Measurements from ENCODE around the gene GCKR. TPM values are rescaled to one million over a fixed set of nuclear protein-coding genes. Genes with fewer than 3 reads are reported as not detected.
"Not testable (repeated sequence)": the region's sequence is repeated elsewhere in the genome, so short reads cannot be mapped to it uniquely, and the experiment has no call there.

The GCKR gene
- total and polyA plus RNA-seq, 5 donors, result 0.44 to 1.0 (median 0.54) TPM

DNA sequence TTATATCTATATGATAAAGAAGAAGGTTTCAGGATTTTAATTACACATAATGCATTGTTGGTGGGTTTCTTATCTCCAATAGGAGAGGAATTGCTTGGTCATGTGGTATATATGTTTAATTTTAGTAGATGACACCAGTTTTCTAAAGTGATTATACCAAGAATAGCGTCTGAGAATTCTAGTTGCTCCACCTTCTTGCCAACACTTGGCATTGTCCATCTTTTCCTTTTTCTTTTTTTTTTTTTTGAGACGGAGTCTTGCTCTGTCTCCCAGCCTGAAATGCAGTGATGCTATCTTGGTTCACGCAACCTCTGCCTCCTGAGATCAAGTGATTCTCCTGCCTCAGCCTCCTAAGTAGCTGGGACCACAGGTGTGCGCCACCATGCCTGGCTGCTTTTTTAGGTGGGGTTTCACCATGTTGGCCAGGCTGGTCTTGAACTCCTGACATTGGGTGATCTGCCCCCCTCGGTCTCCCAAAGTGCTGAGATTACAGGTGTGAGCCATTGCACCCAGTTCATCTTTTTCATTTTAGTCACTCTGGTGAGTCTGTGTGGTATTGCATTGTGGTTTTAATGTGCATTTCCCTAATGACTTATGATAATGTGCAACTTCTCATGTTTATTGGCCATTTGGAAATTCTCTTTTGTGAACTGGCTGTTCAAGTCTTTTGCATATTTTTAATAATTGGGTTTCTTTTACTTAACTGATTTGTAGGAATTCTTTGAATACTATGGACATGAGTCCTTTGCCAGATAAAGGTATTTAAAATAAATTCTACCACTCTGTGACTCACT, 48.9 kb downstream of the GCKR start:
- ATAC-seq (no peak), DNase-seq (no peak)
- intact Hi-C loops (cut with DNase I), result no loop called here
- Histone ChIP-seq H3K4me3 (ENCODE audit: low read length) (no peak overlapping the region), H3K9me3 (ENCODE audit: control insufficient read depth, low read length) (no peaks in the 10 kb centered on the region), H3K27me3 (ENCODE audit: control insufficient read depth, insufficient read depth) (no peaks in the 10 kb centered on the region), H3K27ac (ENCODE audit: low read length) (no peak overlapping the region), H3K4me1 (ENCODE audit: control insufficient read depth, insufficient read depth, low read length) (no peaks in the 10 kb centered on the region)
- 88% methylated on average over 5 of the region's 5 CpGs for WGBS

DNA sequence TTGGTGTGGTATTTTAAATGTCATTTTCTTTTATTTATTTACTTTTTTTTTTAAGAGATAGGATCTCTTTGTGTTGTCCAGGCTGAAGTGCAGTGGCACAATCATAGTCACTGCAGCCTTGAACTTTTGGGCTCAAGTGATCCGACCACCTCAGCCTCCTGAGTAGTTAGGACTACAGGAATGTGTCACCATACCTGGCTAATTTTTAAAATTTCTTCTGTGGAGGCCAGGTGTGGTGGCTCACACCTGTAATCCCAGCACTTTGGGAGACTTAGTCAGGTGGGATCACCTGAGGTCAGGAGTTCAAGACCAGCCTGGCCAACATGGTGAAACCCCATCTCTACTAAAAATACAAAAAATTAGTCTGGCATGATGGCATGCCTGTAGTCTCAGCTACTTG, 52.7 kb downstream of the GCKR start:
- no peak overlapping the region for H3K4me3 ChIP-seq (ENCODE audit: low read length)
- DNase-seq (no peak), ATAC-seq (no peak)
- H3K27ac ChIP-seq (ENCODE audit: low read length), result no peak overlapping the region
- WGBS, result 67% methylated on average over 1 of the region's 1 CpG
- no peaks in the 10 kb centered on the region for H3K9me3 ChIP-seq (ENCODE audit: control insufficient read depth, low read length)
- H3K27me3 ChIP-seq (ENCODE audit: control insufficient read depth, insufficient read depth), result no peaks in the 10 kb centered on the region
- H3K4me1 ChIP-seq (ENCODE audit: control insufficient read depth, insufficient read depth, low read length), result no peaks in the 10 kb centered on the region
- intact Hi-C loops (cut with DNase I), result no loop called here

DNA sequence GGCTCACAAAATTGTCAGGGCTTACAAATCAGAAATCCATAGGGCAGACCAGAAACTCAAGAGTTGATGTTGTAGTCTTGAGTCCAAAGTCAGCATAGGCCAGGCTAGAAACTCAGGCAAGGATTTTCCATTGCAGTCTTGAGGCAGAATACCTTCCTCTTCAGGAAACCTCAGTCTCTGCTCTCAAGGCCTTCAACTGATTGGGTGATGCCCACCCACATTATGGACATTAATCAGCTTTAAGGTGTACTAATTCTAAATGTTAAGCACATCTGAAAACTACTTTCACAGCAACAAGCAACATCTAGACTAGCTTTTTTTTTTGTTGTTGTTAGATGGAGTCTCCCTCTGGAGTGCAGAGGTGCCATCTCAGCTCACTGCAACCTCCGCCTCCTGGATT, 54.9 kb downstream of the GCKR start:
- ATAC-seq, result no peak
- WGBS, result 98% methylated on average over 1 of the region's 1 CpG
- intact Hi-C loops (cut with DNase I), result no loop called here

DNA sequence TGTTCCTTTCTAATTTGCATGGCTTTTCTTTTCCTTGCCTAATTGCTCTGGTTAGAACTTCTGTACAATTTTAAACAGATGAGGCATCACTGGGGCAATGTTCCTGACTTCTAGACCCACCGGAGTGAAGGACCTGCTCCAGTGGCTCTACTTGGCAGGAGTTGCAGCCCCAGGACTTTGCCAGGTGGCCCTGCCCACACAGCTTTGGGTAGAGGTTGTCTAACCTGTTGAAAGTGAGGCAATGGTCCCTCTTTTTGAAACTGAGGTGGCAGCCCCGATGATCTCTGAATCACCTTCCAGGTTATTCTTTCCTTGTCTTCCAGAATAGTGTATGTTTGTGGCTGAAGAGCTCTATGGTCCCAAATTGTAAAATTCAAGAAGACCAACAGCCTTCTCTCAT, 56.3 kb downstream of the GCKR start:
- no peaks in the 10 kb centered on the region for H3K27me3 ChIP-seq (ENCODE audit: control insufficient read depth, insufficient read depth)
- H3K4me1 ChIP-seq (ENCODE audit: control insufficient read depth, insufficient read depth, low read length), result no peaks in the 10 kb centered on the region
- no peak for DNase-seq
- WGBS, result 85% methylated on average over 2 of the region's 2 CpGs
- no peak overlapping the region for H3K4me3 ChIP-seq (ENCODE audit: low read length)
- no peak overlapping the region for H3K27ac ChIP-seq (ENCODE audit: low read length)
- no peak for ATAC-seq
- intact Hi-C loops (cut with DNase I), result no loop called here
- H3K9me3 ChIP-seq (ENCODE audit: control insufficient read depth, low read length), result no peaks in the 10 kb centered on the region

More for the DNA sequence above, 54.9 kb downstream of the GCKR start:
- H3K4me3 ChIP-seq (ENCODE audit: low read length), result no peak overlapping the region
- no peak for DNase-seq
- H3K27me3 ChIP-seq (ENCODE audit: control insufficient read depth, insufficient read depth), result no peaks in the 10 kb centered on the region
- no peaks in the 10 kb centered on the region for H3K9me3 ChIP-seq (ENCODE audit: control insufficient read depth, low read length)
- no peaks in the 10 kb centered on the region for H3K4me1 ChIP-seq (ENCODE audit: control insufficient read depth, insufficient read depth, low read length)
- no peak overlapping the region for H3K27ac ChIP-seq (ENCODE audit: low read length)

DNA sequence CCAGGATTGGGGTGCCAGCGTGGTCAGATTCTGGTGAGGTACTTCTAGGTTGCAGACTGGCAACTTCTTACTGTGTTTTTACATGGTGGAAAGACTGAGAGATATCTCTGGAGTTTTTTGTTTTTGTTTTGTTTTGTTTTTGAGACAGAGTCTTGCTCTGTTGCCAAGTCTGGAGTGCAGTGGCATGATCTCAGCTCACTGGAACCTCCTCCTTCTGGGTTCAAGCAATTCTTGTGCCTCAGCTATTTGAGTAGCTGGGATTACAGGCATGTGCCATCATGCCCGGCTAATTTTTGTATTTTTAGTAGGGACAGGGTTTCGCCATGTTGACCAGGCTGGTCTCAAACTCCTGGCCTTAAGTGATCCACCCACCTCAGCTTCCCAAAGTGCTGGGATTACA, 57.8 kb downstream of the GCKR start:
- H3K4me1 ChIP-seq (ENCODE audit: control insufficient read depth, insufficient read depth, low read length); H3K27me3 ChIP-seq (ENCODE audit: control insufficient read depth, insufficient read depth); intact Hi-C loops (cut with DNase I); ATAC-seq; H3K4me3 ChIP-seq (ENCODE audit: low read length); DNase-seq; H3K9me3 ChIP-seq (ENCODE audit: control insufficient read depth, low read length); H3K27ac ChIP-seq (ENCODE audit: low read length): not testable (repeated sequence)
- 81% methylated on average over 3 of the region's 3 CpGs for WGBS

DNA sequence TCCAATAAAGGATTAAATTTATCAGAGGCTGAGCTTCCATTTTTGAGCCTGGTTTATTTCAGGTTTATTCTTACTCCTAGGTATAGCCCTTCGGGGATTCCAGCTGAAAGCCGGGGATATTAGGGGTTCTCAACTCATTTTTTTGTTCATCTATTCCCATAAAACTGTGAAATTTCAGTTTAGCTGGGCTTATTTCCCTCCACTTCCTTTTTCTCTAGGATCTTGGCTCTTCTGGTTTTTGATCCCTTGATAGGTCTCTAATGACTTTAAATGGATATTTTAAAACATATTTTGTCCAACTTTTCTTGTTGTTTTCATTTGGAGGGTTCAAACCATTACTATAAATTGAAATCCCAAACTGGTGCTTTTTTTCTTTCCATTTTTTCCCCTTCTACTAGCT, 62.6 kb downstream of the GCKR start:
- Histone ChIP-seq H3K27ac (ENCODE audit: low read length) (no peak overlapping the region), H3K27me3 (ENCODE audit: control insufficient read depth, insufficient read depth) (no peaks in the 10 kb centered on the region), H3K9me3 (ENCODE audit: control insufficient read depth, low read length) (no peaks in the 10 kb centered on the region), H3K4me1 (ENCODE audit: control insufficient read depth, insufficient read depth, low read length) (no peaks in the 10 kb centered on the region), H3K4me3 (ENCODE audit: low read length) (no peak overlapping the region)
- DNase-seq (no peak), ATAC-seq (no peak)
- 76% methylated on average over 2 of the region's 2 CpGs for WGBS
- intact Hi-C loops (cut with DNase I), result no loop called here

DNA sequence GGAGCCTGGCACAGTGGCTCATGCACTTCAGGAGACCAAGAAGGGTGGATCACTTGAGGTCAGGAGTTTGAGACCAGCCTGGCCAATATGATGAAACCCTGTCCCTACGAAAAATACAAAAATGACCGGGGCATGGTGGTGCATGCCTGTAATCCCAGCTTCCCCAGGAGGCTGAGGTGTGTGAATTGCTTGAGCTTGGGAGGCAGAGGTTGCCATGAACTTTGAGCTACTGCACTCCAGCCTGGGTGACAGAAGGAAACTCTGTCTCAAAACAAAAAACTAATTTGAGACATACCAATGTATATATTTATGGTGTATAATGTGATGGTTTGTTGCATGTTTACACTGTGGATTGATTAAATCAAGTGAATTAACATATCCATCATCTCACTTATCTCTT, 64.4 kb downstream of the GCKR start:
- no peaks in the 10 kb centered on the region for H3K27me3 ChIP-seq (ENCODE audit: control insufficient read depth, insufficient read depth)
- no peak overlapping the region for H3K27ac ChIP-seq (ENCODE audit: low read length)
- ATAC-seq (no peak), DNase-seq (no peak)
- WGBS, result 90% methylated on average over 2 of the region's 2 CpGs
- H3K9me3 ChIP-seq (ENCODE audit: control insufficient read depth, low read length), result no peaks in the 10 kb centered on the region
- no peak overlapping the region for H3K4me3 ChIP-seq (ENCODE audit: low read length)
- intact Hi-C loops (cut with DNase I), result no loop called here
- H3K4me1 ChIP-seq (ENCODE audit: control insufficient read depth, insufficient read depth, low read length), result no peaks in the 10 kb centered on the region

DNA sequence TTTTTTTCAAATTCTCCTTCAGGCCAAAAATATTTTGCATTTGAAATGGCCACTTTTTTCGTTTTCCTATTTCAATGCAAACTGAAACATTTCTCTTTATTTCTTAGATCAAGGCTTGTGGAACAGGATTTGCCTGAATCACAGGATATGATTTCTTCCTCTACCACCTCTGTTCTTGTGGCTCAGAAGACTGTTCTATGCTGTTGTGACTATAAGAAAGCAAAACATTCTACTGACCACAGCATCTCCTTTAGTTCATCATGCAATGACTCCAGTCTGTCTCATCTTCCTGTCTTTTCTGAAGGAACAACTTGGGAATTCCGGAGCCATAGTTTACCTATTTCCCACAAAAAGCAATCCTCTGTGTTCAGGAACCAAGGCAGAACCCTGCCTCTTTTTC, 70.0 kb downstream of the GCKR start:
- H3K27me3 ChIP-seq (ENCODE audit: control insufficient read depth, insufficient read depth), result no peaks in the 10 kb centered on the region
- 64% methylated on average over 2 of the region's 2 CpGs for WGBS
- H3K9me3 ChIP-seq (ENCODE audit: control insufficient read depth, low read length), result no peaks in the 10 kb centered on the region
- H3K4me1 ChIP-seq (ENCODE audit: control insufficient read depth, insufficient read depth, low read length), result no peaks in the 10 kb centered on the region
- intact Hi-C loops (cut with DNase I), result no loop called here
- ATAC-seq (no peak), DNase-seq (no peak)
- no peak overlapping the region for H3K27ac ChIP-seq (ENCODE audit: low read length)
- no peak overlapping the region for H3K4me3 ChIP-seq (ENCODE audit: low read length)

DNA sequence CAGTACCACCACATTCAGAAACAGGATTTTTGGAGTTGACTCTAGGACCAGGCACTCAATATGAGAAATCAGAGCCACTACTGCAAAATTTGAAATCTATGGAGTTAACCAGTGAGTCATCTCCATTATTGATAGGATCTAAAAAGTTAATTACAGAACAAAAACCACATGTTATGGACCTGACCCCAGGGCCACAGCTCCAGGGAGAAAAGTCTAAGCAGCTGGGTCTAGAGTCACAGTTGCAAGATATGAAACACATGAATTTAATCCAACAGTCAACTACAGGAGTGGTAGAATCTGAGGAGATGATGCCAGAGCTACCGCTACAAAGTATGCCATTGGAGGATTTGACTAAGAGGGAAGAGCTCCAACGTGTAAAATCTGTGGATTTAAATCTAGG, 72.8 kb downstream of the GCKR start:
- WGBS, result 57% methylated on average over 2 of the region's 2 CpGs

DNA sequence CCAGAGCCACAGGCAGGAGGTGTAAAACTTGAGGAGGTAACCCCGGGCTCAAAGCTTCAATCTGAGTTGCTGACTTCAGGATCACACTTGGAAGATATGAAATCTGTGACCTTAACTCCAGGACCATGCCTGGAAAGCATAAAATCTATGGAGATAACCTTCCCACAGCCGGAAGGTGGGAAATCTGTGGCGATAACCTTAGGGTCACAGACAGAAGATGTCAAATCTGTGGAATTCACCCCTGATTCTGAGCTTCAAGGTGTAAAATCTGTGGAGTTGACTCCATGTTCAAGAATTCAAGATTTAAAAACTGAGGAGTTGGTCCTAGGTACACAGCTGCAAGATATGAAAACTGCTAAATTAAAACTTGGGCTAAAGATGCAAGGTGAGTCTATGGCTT, 74.6 kb downstream of the GCKR start:
- Histone ChIP-seq H3K9me3 (ENCODE audit: control insufficient read depth, low read length) (peaks cover 2% of the 10 kb centered on the region), H3K4me3 (ENCODE audit: low read length) (no peak overlapping the region), H3K27me3 (ENCODE audit: control insufficient read depth, insufficient read depth) (no peaks in the 10 kb centered on the region), H3K4me1 (ENCODE audit: control insufficient read depth, insufficient read depth, low read length) (no peaks in the 10 kb centered on the region), H3K27ac (ENCODE audit: low read length) (no peak overlapping the region)
- intact Hi-C loops (cut with DNase I), result no loop called here
- ATAC-seq (no peak), DNase-seq (no peak)
- WGBS, result 75% methylated on average over 3 of the region's 3 CpGs

More for the DNA sequence above, 72.8 kb downstream of the GCKR start:
- DNase-seq (no peak), ATAC-seq (no peak)
- Histone ChIP-seq H3K4me1 (ENCODE audit: control insufficient read depth, insufficient read depth, low read length) (no peaks in the 10 kb centered on the region), H3K27ac (ENCODE audit: low read length) (no peak overlapping the region), H3K9me3 (ENCODE audit: control insufficient read depth, low read length) (peaks cover 2% of the 10 kb centered on the region), H3K4me3 (ENCODE audit: low read length) (no peak overlapping the region), H3K27me3 (ENCODE audit: control insufficient read depth, insufficient read depth) (no peaks in the 10 kb centered on the region)
- intact Hi-C loops (cut with DNase I), result no loop called here

DNA sequence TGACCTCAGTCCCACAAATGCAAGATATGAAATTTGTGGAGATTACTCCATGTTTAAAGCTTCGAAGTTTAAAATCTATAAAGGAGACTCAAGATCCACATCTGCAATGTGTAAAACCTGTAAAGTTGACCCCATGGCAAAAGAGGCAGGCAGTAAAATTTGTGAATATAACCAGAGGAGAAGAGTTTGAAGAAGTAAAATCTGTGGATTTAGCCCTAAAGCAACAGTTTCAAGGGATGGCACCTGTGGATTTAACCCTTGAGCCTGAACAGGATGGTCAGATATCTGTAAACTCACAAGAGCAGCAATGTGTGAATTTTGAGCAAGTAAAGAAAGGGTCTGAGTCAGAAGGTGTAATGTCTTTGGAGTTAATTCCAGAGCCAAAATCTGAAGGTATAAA, 75.0 kb downstream of the GCKR start:
- H3K4me3 ChIP-seq (ENCODE audit: low read length), result no peak overlapping the region
- H3K27me3 ChIP-seq (ENCODE audit: control insufficient read depth, insufficient read depth), result no peaks in the 10 kb centered on the region
- no peaks in the 10 kb centered on the region for H3K4me1 ChIP-seq (ENCODE audit: control insufficient read depth, insufficient read depth, low read length)
- H3K9me3 ChIP-seq (ENCODE audit: control insufficient read depth, low read length), result peaks cover 2% of the 10 kb centered on the region
- intact Hi-C loops (cut with DNase I), result no loop called here
- H3K27ac ChIP-seq (ENCODE audit: low read length), result no peak overlapping the region
- ATAC-seq, result no peak
- WGBS, result 88% methylated on average over 1 of the region's 1 CpG
- no peak for DNase-seq

DNA sequence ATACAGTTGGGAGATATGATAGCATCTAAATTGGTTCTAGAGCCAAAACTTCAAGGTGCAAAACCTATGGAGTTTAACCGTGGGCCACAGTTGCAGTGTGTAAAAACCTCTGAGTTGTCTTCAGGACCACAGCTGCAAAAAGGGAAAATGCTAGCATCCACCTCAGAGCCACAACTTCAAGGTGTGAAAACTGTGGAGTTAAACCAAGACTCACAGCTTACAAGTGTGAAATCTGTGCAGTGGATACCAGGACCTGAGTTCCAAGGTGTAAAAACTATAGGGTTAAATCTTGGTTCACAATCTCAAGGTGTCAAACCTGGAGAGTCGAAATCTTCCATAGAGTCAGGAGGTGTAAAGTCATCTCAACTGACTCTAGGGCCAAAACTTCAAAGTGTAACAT, 75.8 kb downstream of the GCKR start:
- Histone ChIP-seq H3K27ac (ENCODE audit: low read length) (no peak overlapping the region), H3K4me1 (ENCODE audit: control insufficient read depth, insufficient read depth, low read length) (no peaks in the 10 kb centered on the region), H3K27me3 (ENCODE audit: control insufficient read depth, insufficient read depth) (no peaks in the 10 kb centered on the region), H3K4me3 (ENCODE audit: low read length) (no peak overlapping the region), H3K9me3 (ENCODE audit: control insufficient read depth, low read length) (peaks cover 2% of the 10 kb centered on the region)
- WGBS, result 63% methylated on average over 2 of the region's 2 CpGs
- no peak for ATAC-seq
- DNase-seq, result no peak
- intact Hi-C loops (cut with DNase I), result no loop called here

Measured in right cardiac atrium (tissue), 5 donors.